Right lobe of liver (tissue), 6 donors: ENCODE results near the gene WFIKKN2. TPM values are rescaled to one million over a fixed set of nuclear protein-coding genes. Genes with fewer than 3 reads are reported as not detected.

Experiments used
- ATAC-seq, 4 donors: fragments of 200-7000 bp; cut with Tn5 transposase; one replicate each; pipeline ENCODE4 v1.9.1; 2020; ENCODE audit warnings: mild to moderate bottlenecking in 4 of 4, moderate library complexity in 4 of 4
- DNase-seq, 3 donors: peaks; one replicate each; pipeline ENCODE4 v3.0.0-alpha.2; 2020
- H3K27ac ChIP-seq, 3 donors: fragments of 200-600 bp; one replicate each; pipeline ENCODE4 v1.8.0; 2022
- H3K27me3 ChIP-seq, 2 donors: fragments of 200-600 bp; one replicate each; pipeline ENCODE4 v1.8.0; 2022
- H3K36me3 ChIP-seq, 4 donors: fragments of 200-600 bp; sonication (generic) in 1 of 4; one replicate each; pipeline versions ENCODE4 v1.5.1 to v1.8.0; 2017 to 2022; ENCODE audit warnings: control low read depth in 1 of 4
- H3K4me1 ChIP-seq, 4 donors: fragments of 200-600 bp; sonication (generic) in 1 of 4; one replicate each; pipeline versions ENCODE4 v1.5.1 to v1.8.0; 2017 to 2022; ENCODE audit warnings: control low read depth in 1 of 4
- H3K4me3 ChIP-seq, 3 donors: fragments of 200-600 bp; one replicate each; pipeline ENCODE4 v1.8.0; 2022
- H3K9me3 ChIP-seq, 4 donors: fragments of 200-600 bp; sonication (generic) in 1 of 4; one replicate each; pipeline versions ENCODE4 v1.5.1 to v1.8.0; 2017 to 2022; ENCODE audit warnings: control low read depth in 1 of 4
- POLR2A ChIP-seq: fragments of 450-650 bp; IDR thresholded peaks from one replicate; pipeline ENCODE4 v1.6.1; 2017; ENCODE audit warnings: antibody characterized with exemption, mild to moderate bottlenecking
- WGBS: methylation state at CpG from one replicate; pipeline ENCODE4 v1.1.6; 2018; ENCODE audit warnings: low coverage, low lambda C conversion rate; ENCODE audit not compliant: insufficient coverage; ENCODE audit errors: missing lambda C conversion rate; 5-methylcytosine and 5-hydroxymethylcytosine counted together
- intact Hi-C, 2 donors: fragments of 100-400 bp; cut with DNase I; formaldehyde crosslinking; loops; one replicate each; pipeline versions ENCODE4 v1.11.2 to v1.14.1; 2022
- total RNA-seq, 6 experiments: library from RNA; depleted of rRNA in 2 of 6; stranded (reverse); fragments of >200 nt in 2 of 6; fragmentation: NEBNext Ultra II Directional in 3 of 6; extraction: Animal tissue kit (Norgen Biotek cat#: 25700) in 3 of 6; gene quantifications; one replicate each; pipeline versions ENCODE4 v1.1.0 to v1.2.4, GENCODE V29; 2016 to 2023
- TF ChIP-seq, protein P1 (sequence below), 4 donors: fragments of 200-600 bp in 3 of 4; fragments of 450-650 bp in 1 of 4; IDR thresholded peaks; one replicate each; pipeline versions ENCODE4 v1.5.1 to v1.8.0; 2016 to 2022; ENCODE audit warnings: antibody characterized with exemption in 4 of 4, mild to moderate bottlenecking in 2 of 4
- donor health status: DM: no; HTN: yes; CAD: no.
- donor health status: DM: no; HTN: no; CAD: no.
- donor health status: DM: no; HTN: no; CAD: no.
- donor health status: DM: no; HTN: yes; CAD: no.
- donor health status: DM: no; HTN: yes; CAD: no.

The WFIKKN2 gene
- total RNA-seq, 6 experiments from 2014 or later: not detected

DNA sequence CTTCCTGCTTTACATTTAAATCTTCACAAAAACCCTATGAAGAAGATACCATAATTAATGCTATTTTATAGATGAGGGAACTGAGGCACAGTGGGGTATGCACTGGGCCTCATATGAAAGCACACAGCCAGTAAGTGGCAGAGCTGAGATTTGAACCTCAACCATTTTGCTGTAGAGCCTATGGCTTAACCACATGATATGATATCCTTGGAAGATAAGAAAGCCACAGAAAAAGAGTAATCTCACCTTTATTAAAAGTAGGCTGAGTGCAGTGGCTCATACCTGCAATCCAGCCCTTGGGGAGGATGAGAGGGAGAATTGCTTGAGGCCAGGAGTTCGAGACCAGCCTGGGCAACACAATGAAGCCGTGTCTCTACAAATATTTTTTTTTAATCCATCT is 45.8 kb downstream of the WFIKKN2 start:
- Histone ChIP-seq H3K36me3 (no peaks in the 10 kb centered on the region), H3K27me3 (no peaks in the 10 kb centered on the region), H3K27ac (no peak overlapping the region), H3K4me1 (peaks cover 0 to 24% (median 0%) of the 10 kb centered on the region in 4 donors), H3K9me3 (no peaks in the 10 kb centered on the region), H3K4me3 (no peak overlapping the region)
- WGBS: 100% methylated on average over 2 of the region's 2 CpGs
- intact Hi-C loops: no loop called here
- no peak for TF ChIP-seq POLR2A
- TF ChIP-seq, protein P1, sequence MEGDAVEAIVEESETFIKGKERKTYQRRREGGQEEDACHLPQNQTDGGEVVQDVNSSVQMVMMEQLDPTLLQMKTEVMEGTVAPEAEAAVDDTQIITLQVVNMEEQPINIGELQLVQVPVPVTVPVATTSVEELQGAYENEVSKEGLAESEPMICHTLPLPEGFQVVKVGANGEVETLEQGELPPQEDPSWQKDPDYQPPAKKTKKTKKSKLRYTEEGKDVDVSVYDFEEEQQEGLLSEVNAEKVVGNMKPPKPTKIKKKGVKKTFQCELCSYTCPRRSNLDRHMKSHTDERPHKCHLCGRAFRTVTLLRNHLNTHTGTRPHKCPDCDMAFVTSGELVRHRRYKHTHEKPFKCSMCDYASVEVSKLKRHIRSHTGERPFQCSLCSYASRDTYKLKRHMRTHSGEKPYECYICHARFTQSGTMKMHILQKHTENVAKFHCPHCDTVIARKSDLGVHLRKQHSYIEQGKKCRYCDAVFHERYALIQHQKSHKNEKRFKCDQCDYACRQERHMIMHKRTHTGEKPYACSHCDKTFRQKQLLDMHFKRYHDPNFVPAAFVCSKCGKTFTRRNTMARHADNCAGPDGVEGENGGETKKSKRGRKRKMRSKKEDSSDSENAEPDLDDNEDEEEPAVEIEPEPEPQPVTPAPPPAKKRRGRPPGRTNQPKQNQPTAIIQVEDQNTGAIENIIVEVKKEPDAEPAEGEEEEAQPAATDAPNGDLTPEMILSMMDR (IDR thresholded peaks at IDR 0.05): no peak
- DNase-seq (no peak), ATAC-seq (no peak)

DNA sequence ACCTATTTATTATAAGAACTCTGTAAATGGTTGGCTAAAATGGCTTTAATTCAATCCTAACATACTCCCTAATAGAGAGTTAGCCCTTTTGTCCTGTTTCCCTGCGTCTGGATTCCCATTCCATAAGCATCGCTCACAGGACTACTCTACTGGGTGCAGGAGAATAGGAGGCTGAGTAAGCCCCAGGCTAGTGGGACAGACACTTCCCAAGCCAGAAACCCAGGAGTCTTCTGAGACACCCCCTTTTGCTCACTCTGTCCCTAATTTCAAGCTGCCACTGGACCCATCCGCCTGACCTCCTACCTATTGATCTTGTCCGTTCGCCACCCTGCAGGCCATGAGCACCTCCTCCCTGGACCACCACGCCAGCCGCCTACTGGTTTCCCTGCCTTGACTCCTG is 47.5 kb downstream of the WFIKKN2 start:
- Histone ChIP-seq H3K27ac (no peak overlapping the region), H3K9me3 (no peaks in the 10 kb centered on the region), H3K4me3 (no peak overlapping the region), H3K27me3 (no peaks in the 10 kb centered on the region), H3K36me3 (no peaks in the 10 kb centered on the region), H3K4me1 (peaks cover 0 to 22% (median 0%) of the 10 kb centered on the region in 4 donors)
- intact Hi-C loops: no loop called here
- no peak for TF ChIP-seq POLR2A
- TF ChIP-seq, protein P1 (IDR thresholded peaks at IDR 0.05): no peak
- ATAC-seq (no peak), DNase-seq (peak in 1 of 3 donors; percentile 31)
- WGBS: 81% methylated on average over 6 of the region's 7 CpGs

DNA sequence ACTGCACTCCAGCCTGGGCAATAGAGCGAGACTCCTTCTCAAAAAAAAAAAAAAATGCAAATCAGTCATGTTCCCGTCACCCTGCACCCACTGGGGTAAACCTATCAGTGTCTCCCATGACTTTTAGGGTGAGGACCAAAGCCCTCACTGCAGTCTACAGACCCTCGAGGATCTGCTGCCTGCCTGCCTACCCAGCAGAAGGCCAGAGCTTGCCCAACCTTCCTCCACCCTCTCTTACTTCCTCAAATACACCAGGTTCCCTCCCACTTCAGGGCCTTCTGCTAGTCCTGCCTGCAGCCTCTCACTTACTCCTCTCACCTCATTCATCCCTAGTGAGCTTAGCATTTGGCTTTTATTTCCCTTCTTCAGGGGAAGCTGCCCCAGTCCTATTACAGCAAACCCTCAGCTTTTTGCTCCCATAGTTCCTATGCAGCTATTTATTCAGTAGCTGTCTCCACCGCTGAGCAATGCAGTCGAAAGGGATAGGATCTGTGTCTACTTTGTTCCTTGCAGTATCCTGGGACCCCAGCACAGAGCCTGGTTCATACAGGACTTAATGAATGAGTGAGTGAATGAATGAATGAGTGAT is 48.6 kb downstream of the WFIKKN2 start:
- TF ChIP-seq POLR2A: no peak
- TF ChIP-seq, protein P1 (IDR thresholded peaks at IDR 0.05): no peak
- Histone ChIP-seq H3K27me3 (no peaks in the 10 kb centered on the region), H3K4me1 (peaks cover 0 to 15% (median under 1%) of the 10 kb centered on the region in 4 donors), H3K27ac (peak overlapping the region in 1 of 3 donors; percentile 24), H3K36me3 (no peaks in the 10 kb centered on the region), H3K4me3 (no peak overlapping the region), H3K9me3 (no peaks in the 10 kb centered on the region)
- intact Hi-C loops: no loop called here
- 50% methylated on average over 3 of the region's 5 CpGs for WGBS
- peak in 1 of 3 donors; percentile 46 for DNase-seq
- ATAC-seq: peak; percentile 49 to 75 (median 66)

GRCh38 chr17:50884439-50885311 is 49.3 kb downstream of the WFIKKN2 start:
- WGBS: 37% methylated on average over 2 of the region's 8 CpGs
- ATAC-seq: peak; percentile 51 to 92 (median 78)
- Histone ChIP-seq H3K4me1 (peaks cover 0 to 22% (median 5%) of the 10 kb centered on the region in 4 donors), H3K27me3 (no peaks in the 10 kb centered on the region), H3K27ac (peak overlapping the region in 1 of 3 donors; percentile 24), H3K9me3 (no peaks in the 10 kb centered on the region), H3K4me3 (no peak overlapping the region), H3K36me3 (no peaks in the 10 kb centered on the region)
- peak; percentile 24 for TF ChIP-seq POLR2A
- TF ChIP-seq, protein P1 (IDR thresholded peaks at IDR 0.05): no peak
- DNase-seq: peak in 1 of 3 donors; percentile 46
- intact Hi-C loops: no loop called here
